HG03439 (cell line): ENCODE data around the gene FEN1.

Experiments used
- ATAC-seq: cut with Tn5 transposase; IDR thresholded peaks from one replicate; pipeline ENCODE4 v1.9.1; 2021; ENCODE audit warnings: mild to moderate bottlenecking, moderate library complexity; ENCODE audit not compliant: unreplicated experiment

Gene FEN1

GRCh38 chr11:61838501-61838900 is 45.8 kb downstream of the FEN1 start:
- no peak for ATAC-seq

DNA sequence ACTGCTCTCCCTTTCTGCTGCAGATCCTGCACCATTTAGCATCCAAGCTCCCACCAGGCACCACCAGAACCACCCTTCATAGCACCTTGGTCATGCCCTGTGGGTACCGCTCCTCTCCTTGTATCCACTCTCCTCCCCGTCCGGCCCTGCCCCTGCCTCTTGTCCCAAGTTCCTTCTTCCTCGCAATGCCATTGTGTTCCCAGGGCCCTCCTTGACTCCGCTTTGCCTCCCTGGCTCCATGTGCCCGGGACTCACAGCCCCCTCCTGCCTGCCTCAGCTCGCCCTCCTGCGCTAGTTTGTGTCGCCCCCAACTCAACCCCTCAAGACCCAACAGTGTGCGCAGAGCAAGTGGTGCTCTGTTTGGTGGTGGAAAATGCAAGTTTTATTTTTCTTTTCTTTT is 46.2 kb downstream of the FEN1 start:
- no peak for ATAC-seq

GRCh38 chr11:61839742-61840141 is 47.0 kb downstream of the FEN1 start:
- no peak for ATAC-seq

GRCh38 chr11:61840371-61840770 is 47.7 kb downstream of the FEN1 start:
- ATAC-seq = no peak

GRCh38 chr11:61841636-61842527 is 49.2 kb downstream of the FEN1 start:
- no peak for ATAC-seq

GRCh38 chr11:61842528-61842820 is 49.8 kb downstream of the FEN1 start:
- no peak for ATAC-seq

- ATAC-seq = no peak
These were observed 52.3 kb downstream of the FEN1 start for GRCh38 chr11:61844909-61845565.

- ATAC-seq = no peak
These were observed 53.8 kb downstream of the FEN1 start for GRCh38 chr11:61846362-61847020.
